ENCODE results near the gene OR52E6.

Gene OR52E6

GRCh38 chr11:5796541-5796940 lies 45.2 kb downstream of the OR52E6 start:
- DNase-seq (ENCODE audit: low spot score), result no peak

GRCh38 chr11:5791165-5791564 lies 50.5 kb downstream of the OR52E6 start, which contains the start of gene OR52N1:
TSS of gene OR52N1 (minus strand) at chr11:5791265. CDS start at chr11:5788816, 2,449 bp downstream.
- DNase-seq (ENCODE audit: low spot score), result no peak

Data from CD4-positive, alpha-beta T cell treated with Interleukin-6 at 100 ng/mL for 8 hours (primary cell).